Smooth muscle cell (in vitro differentiated cells): ENCODE data around the gene TRPV2. TPM values are rescaled to one million over a fixed set of nuclear protein-coding genes. Genes with fewer than 3 reads are reported as not detected.

Experiments
- DNase-seq: peaks from one replicate; lab custom pipeline; 2025; ENCODE audit not compliant: unreplicated experiment; lab: John Stamatoyannopoulos, UW
- H2AFZ ChIP-seq: fragments of 200-600 bp; sonication (generic); 2 replicates; pipeline ENCODE4 v1.6.0; 2016; ENCODE audit warnings: antibody characterized with exemption, low read depth, mild to moderate bottlenecking
- H3F3A ChIP-seq: fragments of 200-600 bp; sonication (generic); 2 replicates; pipeline ENCODE4 v1.6.0; 2017; ENCODE audit warnings: antibody characterized with exemption, low read depth
- H3K27ac ChIP-seq: fragments of 200-600 bp; sonication (generic); 2 replicates; pipeline ENCODE4 v1.5.1; 2016; ENCODE audit warnings: low read depth, mild to moderate bottlenecking
- H3K27me3 ChIP-seq: fragments of 200-600 bp; sonication (generic); 2 replicates; pipeline ENCODE4 v1.6.1; 2016; ENCODE audit warnings: low read depth, mild to moderate bottlenecking
- H3K36me3 ChIP-seq: fragments of 200-600 bp; sonication (generic); 2 replicates; pipeline ENCODE4 v1.5.1; 2016; ENCODE audit warnings: low read depth
- H3K4me1 ChIP-seq: fragments of 200-600 bp; sonication (generic); 2 replicates; pipeline ENCODE4 v1.5.1; 2016; ENCODE audit warnings: low read depth
- H3K4me2 ChIP-seq: fragments of 200-600 bp; sonication (generic); 2 replicates; pipeline ENCODE4 v1.6.0; 2016; ENCODE audit warnings: mild to moderate bottlenecking
- H3K4me3 ChIP-seq: fragments of 200-600 bp; sonication (generic); 2 replicates; pipeline ENCODE4 v1.5.1; 2016; ENCODE audit warnings: mild to moderate bottlenecking
- H3K79me2 ChIP-seq: fragments of 200-600 bp; sonication (generic); 2 replicates; pipeline ENCODE4 v1.6.0; 2016; ENCODE audit warnings: low read depth, mild to moderate bottlenecking
- H3K9ac ChIP-seq: fragments of 200-600 bp; sonication (generic); 2 replicates; pipeline ENCODE4 v1.6.0; 2016; ENCODE audit warnings: low read depth
- H3K9me3 ChIP-seq: fragments of 200-600 bp; sonication (generic); replicated peaks from 2 replicates; pipeline ENCODE4 v1.5.1; 2016; ENCODE audit warnings: low read depth
- H4K20me1 ChIP-seq: fragments of 200-600 bp; sonication (generic); 2 replicates; pipeline ENCODE4 v1.6.0; 2016; ENCODE audit warnings: low read depth
- WGBS: methylation state at CpG from one replicate; pipeline ENCODE4 v1.1.7; 2016; ENCODE audit warnings: low lambda C conversion rate; 5-methylcytosine and 5-hydroxymethylcytosine counted together
- polyA plus RNA-seq: library from polyadenylated mRNA; unstranded; fragments of >200 nt; fragmentation: Nextera tagmentation; extraction: Ambion mirVana; gene quantifications from 2 replicates; pipeline ENCODE4 v1.2.1, GENCODE V29; 2016
- total RNA-seq: library from RNA; depleted of rRNA; stranded (reverse); fragments of >200 nt; gene quantifications from 2 replicates; pipeline ENCODE4 v1.2.3, GENCODE V29; 2014
- TF ChIP-seq, protein P1 (sequence below): fragments of 200-600 bp; sonication (generic); IDR thresholded peaks from 2 replicates; pipeline ENCODE4 v1.5.1; 2017; ENCODE audit warnings: borderline replicate concordance, mild to moderate bottlenecking, antibody characterized with exemption; ENCODE audit not compliant: insufficient read depth, poor library complexity, severe bottlenecking

The TRPV2 gene
- total and polyA plus RNA-seq, 2 experiments from 2014 or later, result 58.0 to 92.9 TPM

DNA sequence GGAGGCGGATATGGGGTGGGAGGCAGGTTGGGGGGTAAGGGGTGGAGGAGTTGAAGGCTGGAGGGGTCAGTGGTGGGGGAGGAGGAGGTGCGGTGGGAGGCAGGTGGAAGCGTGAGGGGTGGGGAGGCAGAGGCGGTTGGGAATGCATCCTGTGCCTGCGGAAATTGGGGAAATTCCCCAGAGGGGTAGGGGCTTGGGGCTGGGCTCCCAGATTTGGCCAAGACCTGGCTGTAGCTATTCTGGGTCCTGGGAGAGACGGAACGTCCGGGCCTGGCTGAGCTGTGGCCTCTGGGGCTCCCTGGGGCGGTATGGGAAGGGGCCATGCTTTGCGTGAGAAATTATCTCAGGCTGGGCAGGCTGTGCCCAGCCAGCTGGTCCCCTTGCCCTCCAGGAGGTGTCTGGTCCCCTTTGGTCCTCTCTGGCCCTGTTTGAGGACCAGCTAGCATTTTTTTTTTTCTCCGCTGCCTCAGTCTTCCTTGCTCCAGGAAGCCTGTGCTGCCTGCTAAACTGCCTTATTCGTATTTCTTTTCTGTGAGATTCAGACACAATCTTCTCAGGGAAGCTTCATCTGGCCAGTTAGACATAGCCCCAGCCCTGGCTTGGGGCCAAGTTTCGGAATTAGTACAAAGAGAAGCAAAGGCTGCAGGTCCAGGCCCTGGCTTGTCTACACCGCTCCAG lies 7.3 kb upstream of the TRPV2 start:
- Histone ChIP-seq H2AFZ (no peak overlapping the region), H3K9me3 (no peaks in the 10 kb centered on the region), H3K4me1 (no peaks in the 10 kb centered on the region), H3K4me2 (peak overlapping the region; percentile 36), H3K79me2 (no peaks in the 10 kb centered on the region), H4K20me1 (no peaks in the 10 kb centered on the region), H3K9ac (no peak overlapping the region), H3F3A (peaks cover 19% of the 10 kb centered on the region), H3K4me3 (no peak overlapping the region), H3K27me3 (no peaks in the 10 kb centered on the region), H3K36me3 (no peaks in the 10 kb centered on the region), H3K27ac (peak overlapping the region; percentile 39)
- TF ChIP-seq, protein P1, sequence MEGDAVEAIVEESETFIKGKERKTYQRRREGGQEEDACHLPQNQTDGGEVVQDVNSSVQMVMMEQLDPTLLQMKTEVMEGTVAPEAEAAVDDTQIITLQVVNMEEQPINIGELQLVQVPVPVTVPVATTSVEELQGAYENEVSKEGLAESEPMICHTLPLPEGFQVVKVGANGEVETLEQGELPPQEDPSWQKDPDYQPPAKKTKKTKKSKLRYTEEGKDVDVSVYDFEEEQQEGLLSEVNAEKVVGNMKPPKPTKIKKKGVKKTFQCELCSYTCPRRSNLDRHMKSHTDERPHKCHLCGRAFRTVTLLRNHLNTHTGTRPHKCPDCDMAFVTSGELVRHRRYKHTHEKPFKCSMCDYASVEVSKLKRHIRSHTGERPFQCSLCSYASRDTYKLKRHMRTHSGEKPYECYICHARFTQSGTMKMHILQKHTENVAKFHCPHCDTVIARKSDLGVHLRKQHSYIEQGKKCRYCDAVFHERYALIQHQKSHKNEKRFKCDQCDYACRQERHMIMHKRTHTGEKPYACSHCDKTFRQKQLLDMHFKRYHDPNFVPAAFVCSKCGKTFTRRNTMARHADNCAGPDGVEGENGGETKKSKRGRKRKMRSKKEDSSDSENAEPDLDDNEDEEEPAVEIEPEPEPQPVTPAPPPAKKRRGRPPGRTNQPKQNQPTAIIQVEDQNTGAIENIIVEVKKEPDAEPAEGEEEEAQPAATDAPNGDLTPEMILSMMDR, result no peak
- no peak for DNase-seq
- 45% methylated on average over 7 of the region's 14 CpGs for WGBS

DNA sequence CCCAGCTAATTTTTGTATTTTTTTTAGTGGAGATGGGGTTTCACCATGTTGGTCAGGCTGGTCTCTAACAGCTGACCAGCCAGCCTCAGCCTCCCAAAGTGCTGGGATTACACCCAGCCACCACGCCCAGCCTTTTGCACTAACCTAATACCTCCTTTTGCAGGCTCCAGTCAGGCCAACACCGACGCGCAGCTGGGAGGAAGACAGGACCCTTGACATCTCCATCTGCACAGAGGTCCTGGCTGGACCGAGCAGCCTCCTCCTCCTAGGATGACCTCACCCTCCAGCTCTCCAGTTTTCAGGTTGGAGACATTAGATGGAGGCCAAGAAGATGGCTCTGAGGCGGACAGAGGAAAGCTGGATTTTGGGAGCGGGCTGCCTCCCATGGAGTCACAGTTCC lies 2.0 kb downstream of the TRPV2 start:
- peaks cover 25% of the 10 kb centered on the region for H3F3A ChIP-seq
- DNase-seq, result no peak
- TF ChIP-seq, protein P1, result no peak
- no peaks in the 10 kb centered on the region for H3K36me3 ChIP-seq
- H3K4me1 ChIP-seq, result peaks cover 17% of the 10 kb centered on the region
- peaks cover 14% of the 10 kb centered on the region for H3K79me2 ChIP-seq
- H2AFZ ChIP-seq, result no peak overlapping the region
- no peaks in the 10 kb centered on the region for H4K20me1 ChIP-seq
- H3K4me3 ChIP-seq, result no peak overlapping the region
- 97% methylated on average over 7 of the region's 7 CpGs for WGBS
- no peaks in the 10 kb centered on the region for H3K27me3 ChIP-seq
- no peaks in the 10 kb centered on the region for H3K9me3 ChIP-seq
- peak overlapping the region; percentile 79 for H3K4me2 ChIP-seq
- H3K9ac ChIP-seq, result no peak overlapping the region
- peak overlapping the region; percentile 99 for H3K27ac ChIP-seq

DNA sequence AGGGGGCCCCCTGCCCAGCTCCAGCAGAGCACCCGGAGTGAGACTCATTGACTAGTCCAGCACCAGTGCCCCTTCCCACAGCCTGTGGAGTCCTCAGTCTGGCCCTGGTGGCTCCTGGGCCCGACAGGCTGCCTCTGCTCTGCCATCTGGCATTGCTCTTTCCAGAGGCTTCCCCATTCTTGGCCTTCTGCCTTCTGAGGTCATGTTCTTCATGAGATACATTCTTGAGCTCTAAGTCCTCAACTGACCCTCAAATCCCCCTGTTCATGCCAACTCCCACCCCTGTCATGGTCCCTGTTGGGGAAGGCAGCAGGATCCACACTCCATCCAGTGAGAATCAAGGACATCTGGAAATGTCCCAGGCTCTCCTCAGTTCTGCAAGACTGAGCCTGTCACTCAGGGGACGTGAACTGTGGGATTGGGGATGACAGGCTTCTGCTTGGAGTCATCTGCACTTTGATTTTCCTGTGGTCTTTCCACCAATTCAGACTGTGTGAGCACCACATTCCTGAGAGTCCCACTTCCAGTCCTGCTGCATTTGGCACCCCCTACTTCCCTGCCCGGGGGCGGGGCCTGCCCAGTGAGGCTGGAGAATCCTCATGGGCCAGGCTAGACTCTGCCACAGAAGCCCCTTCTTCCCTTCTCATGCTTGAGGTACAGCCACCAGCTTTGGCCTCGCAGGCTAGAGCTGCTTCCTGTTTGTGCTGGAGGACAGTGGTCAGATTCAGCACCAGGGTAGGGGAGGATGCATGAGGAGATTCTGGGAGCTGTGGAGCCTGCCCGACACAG lies 2.7 kb downstream of the TRPV2 start:
- DNase-seq, result no peak
- 60% methylated on average over 7 of the region's 7 CpGs for WGBS
- peak overlapping the region; percentile 65 for H3K9ac ChIP-seq
- peak overlapping the region; percentile 79 for H3K4me2 ChIP-seq
- no peak overlapping the region for H2AFZ ChIP-seq
- peaks cover 25% of the 10 kb centered on the region for H3F3A ChIP-seq
- TF ChIP-seq, protein P1, result no peak
- no peaks in the 10 kb centered on the region for H3K9me3 ChIP-seq
- no peaks in the 10 kb centered on the region for H3K27me3 ChIP-seq
- H3K36me3 ChIP-seq, result no peaks in the 10 kb centered on the region
- peaks cover 14% of the 10 kb centered on the region for H3K79me2 ChIP-seq
- H4K20me1 ChIP-seq, result no peaks in the 10 kb centered on the region
- peak overlapping the region; percentile 99 for H3K27ac ChIP-seq
- H3K4me3 ChIP-seq, result no peak overlapping the region
- H3K4me1 ChIP-seq, result peaks cover 17% of the 10 kb centered on the region
